NB4 (cell line): ENCODE results near the gene FAM236B.

ENCODE experiments used
- MYC ChIP-seq: IDR thresholded peaks from 2 replicates; pipeline ENCODE4 v1.6.1; 2011; ENCODE audit warnings: low read depth, low read length
- TF ChIP-seq, protein P1 (sequence below): IDR thresholded peaks from one replicate; pipeline ENCODE4 v1.5.1; 2012; ENCODE audit warnings: low read depth, low read length
- TF ChIP-seq, protein P2 (sequence below): IDR thresholded peaks from 2 replicates; pipeline ENCODE4 v1.6.1; 2011; ENCODE audit warnings: low read depth, low read length

DNA sequence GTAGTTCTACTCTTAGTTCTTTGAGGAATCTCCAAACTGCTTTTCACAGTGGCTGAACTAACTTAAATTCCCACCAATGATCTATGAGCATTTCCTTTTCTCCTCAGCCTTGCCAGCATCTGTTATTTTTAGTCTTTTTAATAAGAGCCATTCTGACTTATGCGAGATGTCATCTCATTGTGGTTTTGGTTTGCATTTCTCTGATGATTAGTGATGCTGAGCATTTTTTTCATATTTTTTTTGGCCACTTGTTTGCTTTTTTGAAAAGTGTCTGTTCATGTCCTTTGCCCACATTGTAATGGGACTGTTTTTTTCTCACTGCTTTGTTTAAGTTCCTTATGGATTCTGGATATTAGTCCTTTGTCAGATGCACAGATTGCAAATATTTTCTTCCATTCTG, 46.9 kb downstream of the FAM236B start:
- TF ChIP-seq, protein P1, sequence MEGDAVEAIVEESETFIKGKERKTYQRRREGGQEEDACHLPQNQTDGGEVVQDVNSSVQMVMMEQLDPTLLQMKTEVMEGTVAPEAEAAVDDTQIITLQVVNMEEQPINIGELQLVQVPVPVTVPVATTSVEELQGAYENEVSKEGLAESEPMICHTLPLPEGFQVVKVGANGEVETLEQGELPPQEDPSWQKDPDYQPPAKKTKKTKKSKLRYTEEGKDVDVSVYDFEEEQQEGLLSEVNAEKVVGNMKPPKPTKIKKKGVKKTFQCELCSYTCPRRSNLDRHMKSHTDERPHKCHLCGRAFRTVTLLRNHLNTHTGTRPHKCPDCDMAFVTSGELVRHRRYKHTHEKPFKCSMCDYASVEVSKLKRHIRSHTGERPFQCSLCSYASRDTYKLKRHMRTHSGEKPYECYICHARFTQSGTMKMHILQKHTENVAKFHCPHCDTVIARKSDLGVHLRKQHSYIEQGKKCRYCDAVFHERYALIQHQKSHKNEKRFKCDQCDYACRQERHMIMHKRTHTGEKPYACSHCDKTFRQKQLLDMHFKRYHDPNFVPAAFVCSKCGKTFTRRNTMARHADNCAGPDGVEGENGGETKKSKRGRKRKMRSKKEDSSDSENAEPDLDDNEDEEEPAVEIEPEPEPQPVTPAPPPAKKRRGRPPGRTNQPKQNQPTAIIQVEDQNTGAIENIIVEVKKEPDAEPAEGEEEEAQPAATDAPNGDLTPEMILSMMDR: no peak
- no peak for TF ChIP-seq MYC
- TF ChIP-seq, protein P2, sequence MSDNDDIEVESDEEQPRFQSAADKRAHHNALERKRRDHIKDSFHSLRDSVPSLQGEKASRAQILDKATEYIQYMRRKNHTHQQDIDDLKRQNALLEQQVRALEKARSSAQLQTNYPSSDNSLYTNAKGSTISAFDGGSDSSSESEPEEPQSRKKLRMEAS: no peak
